Fibroblast of the aortic adventitia (primary cell): Measurements from ENCODE around the gene ADAD2. TPM values are rescaled to one million over a fixed set of nuclear protein-coding genes. Genes with fewer than 3 reads are reported as not detected.

Experiments used
- DNase-seq: peaks from one replicate; pipeline ENCODE4 v3.0.0-alpha.2; 2010; ENCODE audit warnings: low read depth
- H3K4me3 ChIP-seq: 2 replicates; pipeline ENCODE4 v1.5.1; 2011; ENCODE audit warnings: low read depth, mild to moderate bottlenecking, control low read depth, low read length, moderate library complexity
- CTCF ChIP-seq: IDR thresholded peaks from 2 replicates; pipeline ENCODE4 v1.5.1; 2011; ENCODE audit warnings: mild to moderate bottlenecking, low read length, control low read depth, inconsistent platforms; ENCODE audit not compliant: insufficient read depth
- total RNA-seq: library from RNA; depleted of rRNA; stranded (reverse); fragments of >200 nt; gene quantifications from 2 replicates; pipeline ENCODE4 v1.2.3, GENCODE V29; 2012; ENCODE audit warnings: low replicate concordance

Gene ADAD2
- total RNA-seq, 1 donor: not detected

DNA sequence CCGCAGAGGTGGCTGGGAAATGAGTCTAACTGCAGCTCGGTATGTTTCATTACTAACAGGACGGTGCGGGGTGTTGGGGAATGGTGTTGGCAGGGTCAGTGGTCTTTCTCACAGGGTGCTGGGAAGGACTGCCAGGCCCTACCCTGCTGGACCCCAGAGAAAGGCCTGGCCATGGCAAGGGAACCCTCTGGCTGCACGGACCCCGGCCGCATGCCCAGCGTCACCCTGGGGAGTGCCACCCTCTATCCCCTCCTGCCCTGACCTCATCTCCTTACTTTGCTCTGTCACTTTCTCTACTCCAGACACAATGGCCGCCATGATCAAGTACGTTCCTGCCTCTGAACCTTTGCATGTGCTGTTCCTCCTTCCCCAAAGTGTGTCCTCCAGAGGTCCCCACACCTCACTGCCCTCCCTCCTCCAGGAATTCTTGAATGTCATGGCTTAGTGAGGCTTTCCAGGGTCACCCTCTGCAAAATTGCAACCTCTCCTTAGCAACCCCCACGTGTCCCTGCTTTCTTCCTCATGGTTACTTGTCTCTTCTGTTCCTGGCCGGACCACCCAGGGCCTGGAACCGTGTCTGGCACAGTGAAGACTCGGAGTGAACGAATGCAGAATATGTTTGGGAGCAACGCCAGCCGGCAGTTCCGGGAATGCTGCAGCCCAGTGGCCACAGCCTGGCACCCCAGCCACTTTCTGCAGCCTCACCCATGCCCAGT, 15.2 kb downstream of the ADAD2 start:
- DNase-seq: no peak
- H3K4me3 ChIP-seq: no peak overlapping the region
- TF ChIP-seq CTCF: no peak

- no peak for TF ChIP-seq CTCF
- H3K4me3 ChIP-seq: no peak overlapping the region
- no peak for DNase-seq
Observed at GRCh38 chr16:84207251-84207650, 16.3 kb downstream of the ADAD2 start.

GRCh38 chr16:84207879-84208278, 16.9 kb downstream of the ADAD2 start:
- no peak for DNase-seq
- TF ChIP-seq CTCF: no peak
- H3K4me3 ChIP-seq: no peak overlapping the region

DNA sequence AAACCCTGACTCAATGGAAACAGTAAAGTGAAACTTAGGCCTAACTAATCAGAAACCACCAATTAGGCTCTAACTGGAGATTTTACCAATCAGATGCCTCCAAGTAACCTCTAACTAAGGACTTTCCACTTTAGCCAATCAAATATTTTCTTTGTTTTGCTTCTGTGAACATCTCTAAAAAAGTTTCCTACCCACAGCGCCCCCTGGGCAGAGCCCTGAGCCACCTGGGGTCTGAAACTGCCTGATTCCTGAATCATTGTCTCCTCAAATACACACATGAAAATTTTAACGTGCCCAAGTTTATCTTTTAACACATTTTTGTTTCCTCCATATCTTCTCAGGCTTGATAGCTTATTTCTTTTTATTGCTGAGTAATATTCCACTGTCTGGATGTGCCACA, 19.0 kb downstream of the ADAD2 start:
- no peak for DNase-seq
- TF ChIP-seq CTCF: no peak
- H3K4me3 ChIP-seq: no peak overlapping the region

- no peak for TF ChIP-seq CTCF
- H3K4me3 ChIP-seq: no peak overlapping the region
- DNase-seq: no peak
Observed at GRCh38 chr16:84212154-84212553, 21.2 kb downstream of the ADAD2 start.

- DNase-seq: no peak
- no peak for TF ChIP-seq CTCF
- no peak overlapping the region for H3K4me3 ChIP-seq
Observed at GRCh38 chr16:84212631-84213030, 21.7 kb downstream of the ADAD2 start.
